Measurements from ENCODE around the gene PDZD2.

Gene PDZD2

GRCh38 chr5:32082701-32083100 lies 443.8 kb downstream of the PDZD2 start:
- ATAC-seq (ENCODE audit: insufficient read depth, low read depth) (no peak), DNase-seq (no peak)
- no peak overlapping the region for H3K4me3 ChIP-seq (ENCODE audit: low read depth in 1 of 2, low read length in 2 of 2)
- no peaks in the 10 kb centered on the region for H4K20me1 ChIP-seq (ENCODE audit: insufficient read depth, low read length)
- no peak overlapping the region for H3K4me2 ChIP-seq (ENCODE audit: insufficient read depth, low read length)
- no peaks in the 10 kb centered on the region for H3K27me3 ChIP-seq (ENCODE audit: insufficient read depth, low read length, poor library complexity)
- H3K4me1 ChIP-seq (ENCODE audit: insufficient read depth, low read length): no peaks in the 10 kb centered on the region
- no peak overlapping the region for H3K9ac ChIP-seq (ENCODE audit: low read depth, low read length)
- H3K9me3 ChIP-seq (ENCODE audit: insufficient read depth, low read length, severe bottlenecking): no peaks in the 10 kb centered on the region
- TF ChIP-seq EZH2 (IDR thresholded peaks at IDR 0.05; ENCODE audit: borderline replicate concordance, low read depth, low read length, severe bottlenecking): no peak
- no peak for TF ChIP-seq CTCF (IDR thresholded peaks at IDR 0.05; ENCODE audit: borderline replicate concordance, extremely low read depth, low read length, poor library complexity, severe bottlenecking)
- H3K36me3 ChIP-seq (ENCODE audit: insufficient read depth, low read length): no peaks in the 10 kb centered on the region
- no peaks in the 10 kb centered on the region for H3K79me2 ChIP-seq (ENCODE audit: insufficient read depth, low read length)
- no peak overlapping the region for H3K27ac ChIP-seq (ENCODE audit: low read length)
- no peak overlapping the region for H2AFZ ChIP-seq (ENCODE audit: low read depth, low read length)

- H3K36me3 ChIP-seq (ENCODE audit: insufficient read depth, low read length): no peaks in the 10 kb centered on the region
- no peak overlapping the region for H3K4me2 ChIP-seq (ENCODE audit: insufficient read depth, low read length)
- H3K9me3 ChIP-seq (ENCODE audit: insufficient read depth, low read length, severe bottlenecking): no peaks in the 10 kb centered on the region
- no peaks in the 10 kb centered on the region for H4K20me1 ChIP-seq (ENCODE audit: insufficient read depth, low read length)
- H3K4me1 ChIP-seq (ENCODE audit: insufficient read depth, low read length): no peaks in the 10 kb centered on the region
- no peaks in the 10 kb centered on the region for H3K79me2 ChIP-seq (ENCODE audit: insufficient read depth, low read length)
- no peak overlapping the region for H3K27ac ChIP-seq (ENCODE audit: low read length)
- no peaks in the 10 kb centered on the region for H3K27me3 ChIP-seq (ENCODE audit: insufficient read depth, low read length, poor library complexity)
- no peak for DNase-seq
- ATAC-seq (ENCODE audit: insufficient read depth, low read depth): no peak
- no peak overlapping the region for H3K4me3 ChIP-seq (ENCODE audit: low read depth in 1 of 2, low read length in 2 of 2)
- TF ChIP-seq EZH2 (IDR thresholded peaks at IDR 0.05; ENCODE audit: borderline replicate concordance, low read depth, low read length, severe bottlenecking) (no peak), CTCF (IDR thresholded peaks at IDR 0.05; ENCODE audit: borderline replicate concordance, extremely low read depth, low read length, poor library complexity, severe bottlenecking) (no peak)
- H2AFZ ChIP-seq (ENCODE audit: low read depth, low read length): no peak overlapping the region
- no peak overlapping the region for H3K9ac ChIP-seq (ENCODE audit: low read depth, low read length)
Observed at GRCh38 chr5:32083981-32084430, 445.1 kb downstream of the PDZD2 start.

- Histone ChIP-seq H4K20me1 (ENCODE audit: insufficient read depth, low read length) (no peaks in the 10 kb centered on the region), H3K4me3 (ENCODE audit: low read depth in 1 of 2, low read length in 2 of 2) (no peak overlapping the region), H3K79me2 (ENCODE audit: insufficient read depth, low read length) (no peaks in the 10 kb centered on the region), H2AFZ (ENCODE audit: low read depth, low read length) (no peak overlapping the region), H3K4me1 (ENCODE audit: insufficient read depth, low read length) (no peaks in the 10 kb centered on the region), H3K27me3 (ENCODE audit: insufficient read depth, low read length, poor library complexity) (no peaks in the 10 kb centered on the region), H3K27ac (ENCODE audit: low read length) (no peak overlapping the region), H3K36me3 (ENCODE audit: insufficient read depth, low read length) (no peaks in the 10 kb centered on the region), H3K9me3 (ENCODE audit: insufficient read depth, low read length, severe bottlenecking) (no peaks in the 10 kb centered on the region), H3K4me2 (ENCODE audit: insufficient read depth, low read length) (no peak overlapping the region), H3K9ac (ENCODE audit: low read depth, low read length) (no peak overlapping the region)
- DNase-seq (no peak), ATAC-seq (ENCODE audit: insufficient read depth, low read depth) (no peak)
- TF ChIP-seq EZH2 (IDR thresholded peaks at IDR 0.05; ENCODE audit: borderline replicate concordance, low read depth, low read length, severe bottlenecking) (no peak), CTCF (IDR thresholded peaks at IDR 0.05; ENCODE audit: borderline replicate concordance, extremely low read depth, low read length, poor library complexity, severe bottlenecking) (no peak)
Observed at GRCh38 chr5:32087086-32088082, 448.5 kb downstream of the PDZD2 start.
